Stimulated activated CD8-positive, alpha-beta memory T cell treated with anti-CD3 and anti-CD28 coated beads, Interleukin-4, amount 100 ng/mL, for 4 hours (primary cell): ENCODE data around the gene TRABD2A.

Source experiments
- DNase-seq, 2 donors: peaks; one replicate each; pipeline ENCODE4 v3.0.0-alpha.2; 2020; ENCODE audit warnings: low read depth in 2 of 2, low spot score in 1 of 2

Gene TRABD2A

GRCh38 chr2:84851876-84852275, 29.0 kb downstream of the TRABD2A start:
- DNase-seq = no peak

- DNase-seq = no peak
These were observed 30.4 kb downstream of the TRABD2A start for GRCh38 chr2:84850471-84850870.

GRCh38 chr2:84849271-84849952, 31.5 kb downstream of the TRABD2A start:
- peak in 1 of 2 donors; percentile 12 for DNase-seq

- DNase-seq = no peak
These were observed 33.4 kb downstream of the TRABD2A start for GRCh38 chr2:84847326-84848050.

- no peak for DNase-seq
These were observed 34.1 kb downstream of the TRABD2A start for GRCh38 chr2:84846741-84847142.

GRCh38 chr2:84846041-84846663, 34.7 kb downstream of the TRABD2A start:
- DNase-seq = no peak

GRCh38 chr2:84844141-84844540, 36.7 kb downstream of the TRABD2A start:
- DNase-seq = no peak

- DNase-seq = no peak
These were observed 39.3 kb downstream of the TRABD2A start for GRCh38 chr2:84841577-84841976.

GRCh38 chr2:84840306-84840705, 40.6 kb downstream of the TRABD2A start:
- DNase-seq = no peak

GRCh38 chr2:84839851-84840250, 41.0 kb downstream of the TRABD2A start:
- DNase-seq = peak in 1 of 2 donors; percentile 22

- DNase-seq = no peak
These were observed 42.3 kb downstream of the TRABD2A start for GRCh38 chr2:84838434-84839145.

GRCh38 chr2:84836215-84836614, 44.7 kb downstream of the TRABD2A start:
- no peak for DNase-seq

- DNase-seq = no peak
These were observed 47.3 kb downstream of the TRABD2A start for GRCh38 chr2:84833481-84834150.

GRCh38 chr2:84832772-84833461, 48.0 kb downstream of the TRABD2A start:
- DNase-seq = no peak

- no peak for DNase-seq
These were observed 50.0 kb downstream of the TRABD2A start for GRCh38 chr2:84830758-84831500.

GRCh38 chr2:84830095-84830494, 50.8 kb downstream of the TRABD2A start:
- no peak for DNase-seq

GRCh38 chr2:84829693-84830092, 51.2 kb downstream of the TRABD2A start:
- DNase-seq = no peak

- no peak for DNase-seq
These were observed 52.8 kb downstream of the TRABD2A start for GRCh38 chr2:84827978-84828575.

GRCh38 chr2:84823788-84824187, 57.1 kb downstream of the TRABD2A start:
- no peak for DNase-seq
